Loucy (cell line): ENCODE results near the gene BIN1.

Experiments
- H2AFZ ChIP-seq: fragments of 200-600 bp; sonication (generic); 2 replicates; pipeline ENCODE4 v1.6.0; 2016; ENCODE audit warnings: antibody characterized with exemption, mild to moderate bottlenecking, low read length, moderate library complexity
- H3F3A ChIP-seq: fragments of 200-600 bp; 2 replicates; pipeline ENCODE4 v1.6.0; 2016; ENCODE audit warnings: antibody characterized with exemption, low read depth, mild to moderate bottlenecking
- H3K27me3 ChIP-seq: fragments of 200-600 bp; sonication (generic); 2 replicates; pipeline ENCODE4 v1.6.1; 2014; ENCODE audit warnings: low read length, mild to moderate bottlenecking; ENCODE audit not compliant: insufficient read depth, poor library complexity, severe bottlenecking
- H3K36me3 ChIP-seq: fragments of 200-600 bp; sonication (generic); 2 replicates; pipeline ENCODE4 v1.6.1; 2016; ENCODE audit warnings: low read length; ENCODE audit not compliant: insufficient read depth
- H3K4me1 ChIP-seq: fragments of 200-600 bp; sonication (generic); 2 replicates; pipeline ENCODE4 v1.5.1; 2014; ENCODE audit warnings: low read length, mild to moderate bottlenecking; ENCODE audit not compliant: insufficient read depth, poor library complexity, severe bottlenecking
- H3K4me2 ChIP-seq: fragments of 200-600 bp; sonication (generic); 2 replicates; pipeline ENCODE4 v1.6.0; 2014; ENCODE audit warnings: antibody characterized with exemption, low read length, low read depth, mild to moderate bottlenecking; ENCODE audit not compliant: poor library complexity, severe bottlenecking
- H3K4me3 ChIP-seq: fragments of 200-600 bp; sonication (generic); 2 replicates; pipeline ENCODE4 v1.5.1; 2014; ENCODE audit warnings: low read length, mild to moderate bottlenecking, mixed read lengths; ENCODE audit not compliant: poor library complexity, severe bottlenecking
- H3K79me2 ChIP-seq: fragments of 200-600 bp; sonication (generic); 2 replicates; pipeline ENCODE4 v1.6.1; 2014; ENCODE audit warnings: low read length; ENCODE audit not compliant: insufficient read depth
- H3K9ac ChIP-seq: fragments of 200-600 bp; sonication (generic); 2 replicates; pipeline ENCODE4 v1.6.0; 2014; ENCODE audit warnings: mild to moderate bottlenecking, low read depth, low read length, moderate library complexity; ENCODE audit not compliant: poor library complexity, severe bottlenecking
- H3K9me2 ChIP-seq: fragments of 200-600 bp; sonication (generic); replicated peaks from 2 replicates; pipeline ENCODE4 v1.6.1; 2016; ENCODE audit warnings: low read depth, low read length, mixed read lengths
- H3K9me3 ChIP-seq: fragments of 200-600 bp; sonication (generic); 2 replicates; pipeline ENCODE4 v1.6.1; 2014; ENCODE audit warnings: mild to moderate bottlenecking, antibody characterized with exemption, low read length, low read depth; ENCODE audit not compliant: insufficient read depth
- H4K20me1 ChIP-seq: fragments of 200-600 bp; sonication (generic); 2 replicates; pipeline ENCODE4 v1.6.0; 2014; ENCODE audit warnings: antibody characterized with exemption, low read length, mild to moderate bottlenecking; ENCODE audit not compliant: insufficient read depth, poor library complexity, severe bottlenecking
- EZH2phosphoT487 ChIP-seq: fragments of 200-600 bp; IDR thresholded peaks from 2 replicates; pipeline ENCODE4 v1.6.1; 2018; ENCODE audit warnings: antibody characterized with exemption, mild to moderate bottlenecking, moderate library complexity, borderline replicate concordance
- TF ChIP-seq, protein P1 (sequence below): fragments of 200-600 bp; sonication (generic); conservative IDR thresholded peaks from 2 replicates; pipeline ENCODE4 v1.5.1; 2014; ENCODE audit warnings: mild to moderate bottlenecking, antibody characterized with exemption, low read length

BIN1 gene

DNA sequence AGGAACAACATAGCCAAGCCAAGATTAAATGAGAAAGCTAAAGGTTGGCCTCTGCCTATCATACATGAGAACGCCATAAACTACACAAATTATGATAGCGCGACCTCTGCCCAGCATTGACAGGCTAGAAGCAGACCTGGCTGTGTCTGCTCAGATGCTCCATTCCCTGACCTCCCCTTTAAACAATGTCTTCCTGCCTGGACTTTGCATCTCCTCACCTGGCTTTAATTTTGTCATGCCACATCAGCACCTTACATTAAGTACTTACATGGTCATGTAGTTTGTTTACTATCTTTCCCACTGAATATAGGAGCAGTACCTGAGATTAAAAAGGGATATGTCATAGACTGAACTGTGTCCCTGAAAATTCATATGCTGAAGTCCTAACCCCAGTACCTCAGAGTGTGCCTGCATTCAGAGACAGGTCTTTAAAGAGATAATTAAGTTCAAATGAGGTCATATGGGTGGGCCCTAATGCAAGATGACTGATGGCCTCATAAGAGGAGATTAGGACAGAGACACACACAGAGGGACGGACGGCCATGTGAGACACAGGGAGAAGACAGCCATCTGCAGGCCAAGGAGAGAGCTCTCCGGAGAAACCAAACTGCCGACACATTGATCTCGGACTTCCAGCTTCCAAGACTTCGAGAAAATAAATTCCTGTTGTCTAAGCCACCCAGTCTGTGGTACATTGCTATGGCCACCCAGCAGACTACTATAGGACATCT lies 103.7 kb downstream of the BIN1 start:
- Histone ChIP-seq H3K9ac (no peak overlapping the region), H3K4me2 (no peak overlapping the region), H3K9me3 (no peaks in the 10 kb centered on the region), H3K4me1 (no peaks in the 10 kb centered on the region), H3K36me3 (no peaks in the 10 kb centered on the region), H3K79me2 (no peaks in the 10 kb centered on the region), H3K9me2 (no peaks in the 10 kb centered on the region), H3F3A (no peaks in the 10 kb centered on the region), H4K20me1 (no peaks in the 10 kb centered on the region), H3K4me3 (no peak overlapping the region), H3K27me3 (no peaks in the 10 kb centered on the region), H2AFZ (no peak overlapping the region)
- no peak for TF ChIP-seq EZH2phosphoT487
- TF ChIP-seq, protein P1, sequence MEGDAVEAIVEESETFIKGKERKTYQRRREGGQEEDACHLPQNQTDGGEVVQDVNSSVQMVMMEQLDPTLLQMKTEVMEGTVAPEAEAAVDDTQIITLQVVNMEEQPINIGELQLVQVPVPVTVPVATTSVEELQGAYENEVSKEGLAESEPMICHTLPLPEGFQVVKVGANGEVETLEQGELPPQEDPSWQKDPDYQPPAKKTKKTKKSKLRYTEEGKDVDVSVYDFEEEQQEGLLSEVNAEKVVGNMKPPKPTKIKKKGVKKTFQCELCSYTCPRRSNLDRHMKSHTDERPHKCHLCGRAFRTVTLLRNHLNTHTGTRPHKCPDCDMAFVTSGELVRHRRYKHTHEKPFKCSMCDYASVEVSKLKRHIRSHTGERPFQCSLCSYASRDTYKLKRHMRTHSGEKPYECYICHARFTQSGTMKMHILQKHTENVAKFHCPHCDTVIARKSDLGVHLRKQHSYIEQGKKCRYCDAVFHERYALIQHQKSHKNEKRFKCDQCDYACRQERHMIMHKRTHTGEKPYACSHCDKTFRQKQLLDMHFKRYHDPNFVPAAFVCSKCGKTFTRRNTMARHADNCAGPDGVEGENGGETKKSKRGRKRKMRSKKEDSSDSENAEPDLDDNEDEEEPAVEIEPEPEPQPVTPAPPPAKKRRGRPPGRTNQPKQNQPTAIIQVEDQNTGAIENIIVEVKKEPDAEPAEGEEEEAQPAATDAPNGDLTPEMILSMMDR, result no peak

DNA sequence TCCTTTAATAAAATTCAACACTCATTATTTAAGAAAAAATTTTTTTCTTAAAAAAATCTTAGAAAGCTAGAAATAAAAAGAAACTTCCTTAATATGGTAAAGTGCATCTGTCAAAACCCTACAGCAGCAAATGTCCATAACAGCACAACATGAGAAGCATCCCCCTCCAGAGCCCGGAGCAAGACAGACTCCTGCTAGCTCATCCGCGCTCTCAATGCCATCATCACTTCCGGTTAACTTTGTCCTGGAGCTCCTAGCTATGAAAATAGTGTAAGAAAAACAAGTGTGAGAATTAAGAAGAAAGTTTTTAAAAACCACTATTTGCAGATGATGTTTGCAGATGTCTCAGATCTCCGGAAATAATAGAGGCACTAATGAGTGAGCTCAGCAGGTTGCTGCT lies 105.2 kb downstream of the BIN1 start:
- no peaks in the 10 kb centered on the region for H3K36me3 ChIP-seq

DNA sequence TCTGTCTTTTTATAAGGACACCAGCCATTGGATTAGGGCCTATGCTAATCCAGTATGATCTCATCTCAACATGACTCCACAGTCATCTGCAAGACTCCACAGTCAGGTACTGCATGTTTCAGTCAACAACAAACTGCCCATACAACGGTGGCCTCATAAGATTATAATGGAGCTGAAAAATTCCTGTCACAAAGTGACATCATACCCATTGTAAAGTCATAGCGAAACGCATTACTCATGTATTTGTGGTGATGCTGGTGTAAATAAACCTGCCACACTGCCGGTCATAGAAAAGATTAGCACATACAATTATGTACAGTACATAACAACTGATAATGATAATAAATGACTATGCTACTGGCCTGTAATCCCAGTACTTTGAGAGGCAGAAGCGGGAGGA lies 106.0 kb downstream of the BIN1 start:
- H3K9me3 ChIP-seq, result no peaks in the 10 kb centered on the region
- no peaks in the 10 kb centered on the region for H3K9me2 ChIP-seq
- no peak overlapping the region for H2AFZ ChIP-seq
- no peak overlapping the region for H3K9ac ChIP-seq
- H3K4me1 ChIP-seq, result no peaks in the 10 kb centered on the region
- no peaks in the 10 kb centered on the region for H3F3A ChIP-seq
- H3K4me2 ChIP-seq, result no peak overlapping the region
- no peaks in the 10 kb centered on the region for H3K79me2 ChIP-seq
- no peaks in the 10 kb centered on the region for H3K27me3 ChIP-seq
- no peaks in the 10 kb centered on the region for H3K36me3 ChIP-seq
- H4K20me1 ChIP-seq, result no peaks in the 10 kb centered on the region
- H3K4me3 ChIP-seq, result no peak overlapping the region
- TF ChIP-seq, protein P1, result no peak
- TF ChIP-seq EZH2phosphoT487, result no peak

More for the DNA sequence above, 105.2 kb downstream of the BIN1 start:
- Histone ChIP-seq H2AFZ (no peak overlapping the region), H3K4me3 (no peak overlapping the region), H3K27me3 (no peaks in the 10 kb centered on the region), H3F3A (no peaks in the 10 kb centered on the region), H3K9me3 (no peaks in the 10 kb centered on the region), H3K4me1 (no peaks in the 10 kb centered on the region), H3K9ac (no peak overlapping the region), H4K20me1 (no peaks in the 10 kb centered on the region), H3K4me2 (no peak overlapping the region), H3K9me2 (no peaks in the 10 kb centered on the region), H3K79me2 (no peaks in the 10 kb centered on the region)
- no peak for TF ChIP-seq EZH2phosphoT487
- TF ChIP-seq, protein P1, result no peak
